ENCODE results near the gene MUCL3.
A peak's percentile ranks its signal among the peaks of the same experiment; 100 is the strongest.
"Not testable (repeated sequence)": the region's sequence is repeated elsewhere in the genome, so short reads cannot be mapped to it uniquely, and the experiment has no call there.

Gene MUCL3

DNA sequence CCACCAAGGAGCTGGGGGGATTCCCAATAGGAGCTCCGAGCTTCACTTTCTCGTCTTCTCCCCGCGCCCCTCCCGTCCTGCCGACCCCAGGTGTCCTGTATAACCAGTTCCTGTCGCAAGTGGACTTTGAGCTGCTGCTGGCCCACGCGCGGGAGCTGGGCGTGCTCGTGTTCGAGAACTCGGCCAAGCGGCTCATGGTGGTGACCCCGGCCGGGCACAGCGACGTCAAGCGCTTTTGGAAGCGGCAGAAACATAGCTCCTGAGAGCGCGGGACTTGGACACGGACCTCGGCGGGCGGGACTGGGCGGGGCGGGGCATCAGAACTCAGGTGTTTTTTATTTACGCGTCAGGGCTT, 27.1 kb upstream of the MUCL3 start:
- DNase-seq (ENCODE audit: low read depth), result no peak

- peak; percentile 80 for DNase-seq (ENCODE audit: low read depth)
These were observed 26.5 kb upstream of the MUCL3 start, which contains the start of gene VARS2 for GRCh38 chr6:30914076-30914853. Gene VARS2 (plus strand): TSS chr6:30914238. CDS start chr6:30914837, 599 bp downstream.

DNA sequence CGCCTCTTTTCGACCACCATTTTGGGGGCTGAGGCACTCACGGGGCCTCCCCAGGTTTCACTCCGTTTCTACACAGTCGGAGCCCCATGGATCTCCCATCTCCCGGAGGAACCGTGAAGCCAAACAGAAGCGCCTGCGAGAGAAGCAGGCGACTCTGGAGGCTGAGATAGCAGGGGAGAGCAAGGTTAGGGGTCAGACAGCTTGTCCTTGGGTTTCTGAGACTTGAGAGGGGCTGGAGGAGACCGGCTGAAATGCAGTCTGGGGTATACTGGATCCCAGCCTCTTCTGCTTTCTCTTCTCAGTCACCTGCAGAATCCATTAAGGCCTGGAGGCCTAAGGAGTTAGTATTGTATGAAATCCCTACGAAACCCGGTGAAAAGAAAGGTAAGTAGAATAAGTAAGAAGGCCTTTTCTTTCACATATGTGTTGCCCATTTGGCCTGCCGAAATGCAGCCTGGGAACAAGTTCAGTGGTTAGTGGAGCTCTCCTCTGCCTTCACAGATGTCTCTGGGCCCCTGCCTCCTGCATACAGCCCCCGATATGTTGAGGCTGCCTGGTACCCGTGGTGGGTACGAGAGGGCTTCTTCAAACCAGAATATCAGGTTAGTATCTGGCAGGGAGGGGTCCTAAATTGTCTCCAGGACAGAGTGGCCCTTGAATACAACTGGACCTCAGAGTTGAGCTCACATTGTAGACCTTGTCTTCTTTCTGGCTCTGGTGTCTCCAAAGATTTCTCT, 25.8 kb upstream of the MUCL3 start:
- DNase-seq (ENCODE audit: low read depth), result no peak

- no peak for DNase-seq (ENCODE audit: low read depth)
These were observed 25.2 kb upstream of the MUCL3 start for GRCh38 chr6:30915591-30915946.

- DNase-seq (ENCODE audit: low read depth), result no peak
These were observed 23.7 kb upstream of the MUCL3 start for GRCh38 chr6:30917041-30917440.

DNA sequence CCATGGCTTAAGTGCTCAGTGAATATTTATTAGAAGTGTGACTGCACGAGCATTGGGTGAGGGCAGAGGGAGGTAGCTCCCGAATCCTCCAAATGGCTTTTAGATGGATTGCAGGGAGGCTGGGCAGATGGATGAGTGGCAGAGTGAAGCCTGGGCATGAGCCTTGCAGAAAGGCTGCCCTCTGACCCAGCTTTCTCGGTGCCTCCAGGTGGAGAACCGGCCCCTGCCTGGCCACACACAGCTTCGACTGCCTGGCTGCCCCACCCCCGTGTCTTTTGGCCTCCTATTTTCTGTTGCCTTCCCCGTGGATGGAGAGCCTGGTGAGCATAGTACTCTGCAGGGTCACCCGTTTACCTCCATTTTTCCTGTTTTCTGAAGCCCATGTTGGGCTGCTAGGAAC, 23.3 kb upstream of the MUCL3 start:
- no peak for DNase-seq (ENCODE audit: low read depth)

DNA sequence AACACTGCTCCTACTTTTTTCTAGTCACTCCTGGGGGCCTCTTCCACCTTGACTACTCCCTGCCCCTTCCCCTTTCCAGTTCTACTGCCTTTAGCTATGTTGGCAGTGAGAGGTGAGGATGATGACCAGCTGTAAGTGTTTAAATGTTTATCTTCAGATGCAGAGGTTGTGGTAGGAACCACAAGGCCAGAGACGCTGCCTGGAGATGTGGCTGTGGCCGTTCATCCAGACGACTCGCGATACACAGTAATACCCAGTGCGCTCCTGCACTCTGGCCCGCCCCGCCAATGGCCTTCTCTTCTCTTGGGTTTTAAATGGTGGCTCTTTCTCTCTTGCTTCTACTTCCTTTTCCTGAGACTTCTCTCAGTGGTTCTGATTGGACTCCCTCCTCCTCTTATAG, 22.1 kb upstream of the MUCL3 start:
- DNase-seq (ENCODE audit: low read depth), result no peak

- no peak for DNase-seq (ENCODE audit: low read depth)
These were observed 18.3 kb upstream of the MUCL3 start for GRCh38 chr6:30922447-30922852.

- not testable (repeated sequence) for DNase-seq (ENCODE audit: low read depth)
These were observed 16.6 kb upstream of the MUCL3 start for GRCh38 chr6:30924040-30924627.

DNA sequence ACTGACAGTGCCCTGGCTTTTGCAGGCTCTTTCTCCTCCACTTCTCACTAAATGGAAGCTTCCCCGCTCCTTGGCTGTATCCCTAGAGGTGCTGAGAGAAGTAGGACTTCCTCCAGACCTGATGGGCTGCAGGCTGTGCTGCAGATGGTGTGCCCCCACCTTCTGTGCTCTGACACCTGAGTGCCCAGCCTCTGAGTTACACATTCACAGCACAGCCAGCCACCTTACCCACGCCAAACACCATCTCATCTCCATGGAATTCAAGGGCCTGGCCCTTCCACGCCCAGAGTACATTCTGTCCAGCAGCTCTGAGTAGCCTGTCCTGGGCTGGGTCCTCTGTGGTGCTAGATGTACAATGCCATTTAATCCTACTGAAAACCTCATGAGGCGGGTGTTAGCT, 14.1 kb upstream of the MUCL3 start:
- no peak for DNase-seq (ENCODE audit: low read depth)

GRCh38 chr6:30927080-30927479, 13.7 kb upstream of the MUCL3 start:
- DNase-seq (ENCODE audit: low read depth), result not testable (repeated sequence)

GRCh38 chr6:30928677-30929076, 12.1 kb upstream of the MUCL3 start:
- DNase-seq (ENCODE audit: low read depth), result no peak

GRCh38 chr6:30930506-30930905, 10.3 kb upstream of the MUCL3 start:
- DNase-seq (ENCODE audit: low read depth), result no peak

- no peak for DNase-seq (ENCODE audit: low read depth)
These were observed 9.5 kb upstream of the MUCL3 start for GRCh38 chr6:30931272-30931671.

DNA sequence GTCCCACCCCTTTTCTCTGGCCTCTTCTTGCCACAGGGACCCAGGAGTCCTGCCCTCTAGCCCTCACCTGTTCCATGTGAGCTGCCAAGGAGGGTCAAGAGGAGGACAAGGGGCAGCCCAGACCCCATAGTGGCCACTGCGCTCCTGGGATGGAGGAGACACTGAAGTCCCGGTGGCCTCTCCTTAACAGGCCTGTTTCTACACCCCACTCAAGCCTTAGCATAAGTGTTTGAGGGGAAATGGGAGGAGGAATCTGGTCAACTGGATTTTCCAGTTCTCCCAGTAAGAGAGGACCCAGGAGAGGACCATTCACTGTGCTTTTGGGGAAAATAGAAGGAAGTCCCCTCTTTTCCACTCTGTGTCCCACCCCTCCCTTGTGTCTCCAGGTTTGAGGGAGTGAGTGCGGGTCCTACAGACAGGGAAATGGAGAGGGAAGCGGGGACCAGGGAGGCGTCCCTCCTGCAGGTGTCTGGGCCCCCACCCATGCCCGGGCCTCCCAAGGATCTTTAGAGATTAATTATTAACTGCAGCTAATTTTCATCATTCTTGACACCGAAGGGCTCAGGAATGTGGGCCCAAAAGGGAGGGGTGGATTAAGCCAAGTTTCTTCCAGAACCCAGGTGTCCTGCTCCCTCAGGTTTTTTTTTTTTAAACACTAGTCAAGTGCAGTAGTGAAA, 8.7 kb upstream of the MUCL3 start, which contains the start of gene SFTA2:
Gene SFTA2 (minus strand): TSS at position 202 of the 677 bp plus-strand sequence. CDS start 74 bp downstream, at position 128.
- DNase-seq (ENCODE audit: low read depth), result no peak

DNA sequence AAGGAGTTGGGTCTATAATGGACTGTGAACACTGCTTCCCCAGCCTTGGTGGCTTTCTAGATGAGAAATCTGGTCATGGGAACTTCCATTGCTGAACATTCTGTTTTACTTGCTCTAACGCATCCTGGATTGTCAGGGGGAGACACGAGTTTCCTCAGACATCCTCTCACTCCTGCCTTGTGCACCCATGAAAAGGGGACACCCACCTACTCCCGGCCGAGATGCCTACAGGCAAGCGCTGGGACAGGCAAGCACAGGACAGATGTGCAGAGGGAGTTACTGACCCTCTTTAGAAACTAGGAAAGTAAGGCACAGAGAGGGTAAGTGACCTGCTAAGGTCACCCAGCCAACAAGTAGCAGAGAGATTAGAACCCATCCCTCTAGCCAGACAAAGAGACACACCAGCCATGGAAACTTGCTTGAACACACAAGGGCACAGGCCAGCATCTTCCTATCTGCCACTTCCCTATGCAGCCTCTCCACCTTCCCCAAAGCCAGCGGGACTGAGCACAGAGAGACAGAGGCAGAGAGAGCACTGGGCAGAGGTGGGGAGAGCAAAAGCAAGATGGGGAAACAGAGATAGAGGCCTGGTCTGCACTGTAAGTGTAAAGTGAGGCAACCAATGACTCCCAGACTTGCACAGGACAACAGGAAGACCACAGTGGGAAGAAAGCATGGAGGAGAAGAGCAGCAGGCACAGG, 8.0 kb upstream of the MUCL3 start:
- DNase-seq (ENCODE audit: low read depth), result no peak

DNA sequence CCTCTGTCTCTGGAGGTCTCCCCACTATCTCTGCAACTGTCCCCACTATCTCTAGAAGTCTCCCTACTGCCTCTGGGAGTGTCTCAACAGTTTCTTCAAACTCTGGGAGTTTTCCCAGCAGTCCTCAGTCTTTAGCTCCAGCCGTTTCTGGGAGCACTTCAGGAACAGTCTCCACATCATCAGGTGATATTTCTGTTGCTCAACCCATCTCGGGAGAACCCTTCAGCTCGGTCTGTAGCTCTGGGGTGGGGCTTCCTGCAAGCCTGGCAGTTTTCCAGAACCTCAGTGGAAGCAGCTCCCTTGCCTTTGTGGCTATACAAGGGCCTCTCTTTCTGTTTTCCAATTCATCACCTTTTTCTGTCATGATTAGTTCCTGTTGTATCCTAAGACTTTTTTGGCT, 5.8 kb upstream of the MUCL3 start:
- DNase-seq (ENCODE audit: low read depth), result no peak

GRCh38 chr6:30937265-30937664, 3.5 kb upstream of the MUCL3 start:
- DNase-seq (ENCODE audit: low read depth), result no peak

- DNase-seq (ENCODE audit: low read depth), result no peak
These were observed 2.0 kb upstream of the MUCL3 start for GRCh38 chr6:30938730-30939129.

DNA sequence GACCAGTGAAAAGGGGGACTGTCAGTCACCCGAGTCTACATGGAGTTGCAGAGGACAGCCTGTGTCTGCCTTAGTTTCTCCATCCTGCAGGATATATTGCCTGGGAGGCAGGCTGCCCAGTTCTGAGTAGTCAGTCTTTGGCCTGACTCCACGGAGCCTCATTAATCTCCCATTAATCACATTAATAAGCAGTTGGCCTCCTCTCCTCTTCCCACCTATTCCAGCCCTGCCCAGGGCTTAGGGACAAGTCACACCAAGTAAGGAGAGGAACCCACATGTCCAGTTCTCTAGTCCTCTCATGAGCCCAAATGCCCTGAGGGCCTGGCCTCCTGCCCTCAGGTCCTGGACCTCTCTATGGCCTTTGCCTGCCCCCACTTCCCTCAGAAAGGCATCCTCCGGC, 1.3 kb upstream of the MUCL3 start:
- DNase-seq (ENCODE audit: low read depth), result no peak

DNA sequence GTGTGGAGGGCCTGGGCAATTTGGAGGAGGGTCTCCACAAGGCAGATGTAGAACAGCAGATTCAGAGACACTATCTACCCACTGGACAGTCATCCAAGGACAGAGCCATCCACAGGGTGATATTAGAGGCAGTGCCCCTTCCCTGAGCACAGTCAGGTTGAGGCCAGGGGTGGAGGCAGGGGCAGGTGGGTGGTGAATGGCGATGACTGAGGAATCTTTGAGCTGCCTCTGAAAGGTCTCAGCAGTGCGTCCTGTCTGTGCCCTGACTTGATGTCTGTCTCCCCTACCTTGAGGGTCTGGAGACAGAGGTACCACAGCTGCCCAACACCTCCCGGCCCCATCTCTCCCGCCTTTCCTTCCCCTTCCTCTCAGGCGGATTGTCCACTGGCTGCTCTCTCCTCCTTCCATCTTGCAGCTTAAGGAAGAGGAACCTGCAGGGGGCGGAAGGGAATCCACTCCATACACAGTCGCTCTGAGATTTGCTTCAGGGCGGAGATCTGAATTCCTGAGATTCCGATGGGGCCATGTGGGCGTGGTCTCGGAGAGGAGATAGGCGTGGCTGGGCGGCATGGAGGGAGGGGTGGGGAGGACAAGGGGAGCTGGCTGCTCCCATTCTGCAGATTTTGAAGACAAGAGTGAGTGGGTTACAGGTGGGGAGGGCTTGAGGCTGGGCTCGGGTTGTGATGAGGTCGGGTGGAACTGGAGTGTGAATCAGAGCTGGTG, 1.7 kb downstream of the MUCL3 start:
- no peak for DNase-seq (ENCODE audit: low read depth)

Data from stimulated activated CD8-positive, alpha-beta memory T cell treated with anti-CD3 and anti-CD28 coated beads, Interleukin-12 subunit alpha, Interleukin-12 subunit beta, amount 100 ng/mL, for 4 hours (primary cell).